Fibroblast of skin of left biceps (primary cell): Measurements from ENCODE around the gene ABTB2.

Source experiments
- DNase-seq, 2 experiments: peaks; one replicate each; pipeline ENCODE4 v3.0.0-alpha.2; 2013; ENCODE audit warnings: low read depth in 2 of 2

The ABTB2 gene

GRCh38 chr11:34360046-34360445 is 2.2 kb upstream of the ABTB2 start:
- DNase-seq: no peak

DNA sequence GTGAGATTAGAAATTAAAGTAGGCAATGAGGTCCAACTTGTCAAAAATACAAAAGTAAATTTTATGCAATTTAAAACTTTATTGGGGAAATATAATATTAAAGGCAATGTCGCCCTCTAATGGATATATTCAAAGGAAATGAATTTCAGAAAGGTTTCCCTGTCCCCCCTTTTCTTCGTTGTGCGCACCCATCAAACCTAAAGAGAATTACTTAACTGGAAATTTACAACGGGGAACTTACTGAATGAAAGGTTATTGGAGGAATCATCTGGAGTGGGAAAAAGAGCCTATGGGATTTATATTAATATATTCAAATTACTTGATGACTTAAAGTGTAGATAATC is 1.7 kb upstream of the ABTB2 start:
- DNase-seq: no peak

GRCh38 chr11:34358728-34359547 is 1.1 kb upstream of the ABTB2 start:
- peak in 1 of 2 experiments; percentile 47 for DNase-seq

DNA sequence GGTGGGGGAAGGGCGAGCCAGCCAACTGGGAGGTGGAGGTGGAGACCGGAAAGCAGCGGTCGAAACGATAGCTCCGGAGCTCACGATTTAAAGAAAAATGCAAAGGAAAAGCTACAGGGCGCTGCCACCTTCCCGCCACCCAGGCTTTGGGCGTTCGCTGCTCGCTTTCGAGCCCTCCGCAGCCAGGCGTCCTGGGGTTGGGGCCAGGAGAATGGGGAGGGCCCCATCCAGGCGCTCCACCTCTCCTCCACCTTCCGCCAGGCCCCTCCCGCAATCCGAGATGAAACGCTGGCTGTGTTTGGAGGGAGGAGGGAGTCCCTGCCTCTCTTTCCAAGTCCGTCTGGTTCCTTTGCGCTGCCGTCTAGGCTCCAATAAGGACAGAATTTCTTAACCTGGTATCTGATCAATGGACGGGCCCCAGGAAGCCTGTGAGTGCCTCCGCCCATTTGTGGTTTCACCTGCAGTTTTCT is 483 bp upstream of the ABTB2 start:
- no peak for DNase-seq

- no peak for DNase-seq
These were observed 703 bp downstream of the ABTB2 start for GRCh38 chr11:34356913-34357700.

- no peak for DNase-seq
These were observed 1.3 kb downstream of the ABTB2 start for GRCh38 chr11:34356576-34356912.

DNA sequence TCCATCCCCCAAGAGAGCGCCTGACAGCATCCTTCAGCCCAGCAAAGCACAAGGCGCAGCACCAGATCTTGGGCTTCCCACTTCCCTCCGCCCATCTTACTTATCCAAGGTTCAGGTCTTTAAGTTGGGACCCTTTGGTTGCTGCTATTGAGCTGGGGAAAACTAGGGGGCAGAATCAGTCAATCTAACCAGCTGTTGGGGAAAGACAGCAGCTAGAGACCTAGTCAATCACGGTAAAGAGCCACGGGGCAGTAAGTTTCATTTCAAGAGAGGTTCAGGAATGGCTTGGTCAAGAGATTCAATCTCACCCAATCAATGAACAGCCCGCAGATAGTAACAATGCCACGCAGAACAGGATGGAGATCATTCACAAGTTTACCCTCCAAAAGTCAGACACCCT is 1.7 kb downstream of the ABTB2 start:
- no peak for DNase-seq

DNA sequence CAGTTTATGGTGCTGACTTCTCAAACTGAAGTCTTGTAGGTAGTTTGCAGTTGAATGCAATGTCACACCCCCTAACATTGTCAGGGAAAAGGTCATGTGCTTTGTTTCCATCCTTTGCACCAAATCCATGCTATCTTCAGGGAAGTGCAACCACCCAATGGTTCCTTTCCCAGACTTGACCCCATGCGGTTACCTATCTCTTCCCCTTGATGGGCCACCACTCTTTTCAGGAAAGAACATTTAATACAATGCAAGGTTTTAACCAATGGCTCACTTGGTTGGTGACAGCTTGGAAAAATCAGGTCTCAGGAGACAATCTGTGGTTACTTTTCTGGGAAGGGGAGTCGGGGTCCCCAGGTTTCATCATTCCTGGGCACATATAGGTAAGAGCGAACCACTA is 2.1 kb downstream of the ABTB2 start:
- DNase-seq: no peak

DNA sequence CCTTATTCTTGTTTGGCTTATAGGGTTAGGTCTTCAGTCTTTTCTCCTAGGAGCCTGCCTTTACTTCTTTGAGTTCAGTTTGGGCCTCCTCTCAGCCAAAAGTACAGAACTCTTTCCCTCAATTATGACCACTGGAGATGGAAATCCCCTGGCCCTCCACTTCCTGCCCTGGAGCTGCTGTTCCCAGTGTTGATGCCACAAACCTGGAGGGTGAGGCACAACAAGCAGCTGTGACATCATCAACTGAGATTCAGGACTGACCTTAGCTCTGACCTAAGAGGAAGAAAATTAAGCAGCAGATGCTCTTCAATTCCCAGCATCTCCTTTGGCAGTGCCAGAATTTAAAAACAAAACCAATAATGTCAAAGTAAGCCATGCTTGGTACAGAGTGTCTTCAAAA is 3.0 kb downstream of the ABTB2 start:
- no peak for DNase-seq

DNA sequence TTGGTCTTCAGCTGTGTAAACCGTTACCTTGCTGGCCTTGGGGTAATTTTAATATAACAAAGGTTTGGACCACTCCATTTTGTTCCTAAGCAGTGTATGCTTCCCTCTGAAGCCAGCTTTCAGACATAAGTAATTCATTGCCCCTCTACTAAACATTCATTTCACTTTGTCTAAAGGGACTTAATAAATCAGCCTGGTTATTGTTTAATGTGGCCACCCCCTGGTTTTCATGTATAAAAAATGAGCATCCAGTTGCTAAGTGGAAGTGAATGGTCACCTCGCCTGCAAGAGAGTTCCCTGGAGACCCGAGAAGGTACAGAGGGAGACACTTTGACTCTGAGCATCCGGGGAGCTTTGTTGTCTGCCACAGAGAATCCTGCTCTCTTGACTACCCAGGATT is 3.9 kb downstream of the ABTB2 start:
- DNase-seq: no peak

GRCh38 chr11:34351687-34352469 is 5.9 kb downstream of the ABTB2 start:
- no peak for DNase-seq

GRCh38 chr11:34351051-34351450 is 6.8 kb downstream of the ABTB2 start:
- DNase-seq: no peak

GRCh38 chr11:34349882-34350281 is 7.9 kb downstream of the ABTB2 start:
- no peak for DNase-seq

- DNase-seq: no peak
These were observed 8.9 kb downstream of the ABTB2 start for GRCh38 chr11:34348919-34349318.

DNA sequence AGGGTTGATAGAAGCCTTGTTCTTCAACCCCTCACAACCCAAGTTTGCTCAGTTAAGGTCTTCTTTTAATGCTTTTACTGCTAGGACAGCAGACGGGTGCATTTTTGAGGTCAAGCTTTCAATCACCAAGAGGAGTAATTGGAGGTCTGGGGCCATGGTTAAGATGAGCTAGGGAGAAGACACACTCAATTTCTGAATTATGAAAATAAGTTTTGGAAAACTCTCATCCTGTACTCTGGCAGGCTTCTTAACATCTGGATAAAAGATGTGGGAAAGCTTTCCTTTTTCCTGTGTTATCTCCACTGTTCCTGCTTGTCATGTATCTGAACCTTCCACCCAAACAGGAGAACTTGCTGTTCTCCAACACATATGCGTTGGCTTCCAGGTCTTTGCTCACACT is 9.7 kb downstream of the ABTB2 start:
- DNase-seq: no peak

GRCh38 chr11:34346551-34346950 is 11.3 kb downstream of the ABTB2 start:
- DNase-seq: no peak

- DNase-seq: no peak
These were observed 11.8 kb downstream of the ABTB2 start for GRCh38 chr11:34345991-34346480.

- DNase-seq: no peak
These were observed 12.3 kb downstream of the ABTB2 start for GRCh38 chr11:34345540-34345876.

DNA sequence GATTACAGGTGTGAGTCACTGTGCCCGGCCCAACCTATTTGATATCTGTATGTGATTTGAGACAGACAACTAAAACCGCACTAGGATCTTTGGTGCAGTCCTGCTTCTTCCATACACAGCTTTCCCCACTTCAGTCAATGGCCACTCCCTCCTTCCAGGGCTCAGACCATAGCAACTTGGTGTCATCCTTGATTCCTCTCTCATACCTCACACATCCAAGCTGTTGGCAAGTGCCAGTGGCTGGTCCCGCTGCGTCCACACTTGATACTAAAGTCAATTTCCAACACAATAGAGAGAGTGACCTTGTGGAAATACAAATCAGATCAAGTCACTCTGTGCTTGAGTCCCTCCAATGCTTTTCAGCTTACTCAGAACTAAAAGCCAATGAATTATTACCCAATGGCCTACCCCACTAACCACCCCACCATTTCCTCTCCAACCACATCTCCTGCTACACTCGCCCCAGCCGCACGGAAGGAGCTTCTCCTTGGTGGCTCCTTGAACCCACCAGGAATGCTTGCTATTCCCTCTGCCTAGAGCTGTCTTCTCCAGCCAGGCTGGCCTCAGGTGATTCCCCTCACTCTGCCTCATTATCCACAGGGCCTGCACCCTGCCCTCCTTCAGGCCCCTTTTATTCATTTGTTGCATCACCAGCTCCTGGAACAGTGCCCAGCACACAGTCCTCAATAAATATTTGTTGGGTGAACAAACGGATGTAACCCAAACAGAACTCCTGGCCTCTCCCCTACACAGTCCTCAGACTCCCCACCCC is 12.9 kb downstream of the ABTB2 start:
- DNase-seq: peak; percentile 66

GRCh38 chr11:34344410-34344767 is 13.4 kb downstream of the ABTB2 start:
- DNase-seq: no peak

DNA sequence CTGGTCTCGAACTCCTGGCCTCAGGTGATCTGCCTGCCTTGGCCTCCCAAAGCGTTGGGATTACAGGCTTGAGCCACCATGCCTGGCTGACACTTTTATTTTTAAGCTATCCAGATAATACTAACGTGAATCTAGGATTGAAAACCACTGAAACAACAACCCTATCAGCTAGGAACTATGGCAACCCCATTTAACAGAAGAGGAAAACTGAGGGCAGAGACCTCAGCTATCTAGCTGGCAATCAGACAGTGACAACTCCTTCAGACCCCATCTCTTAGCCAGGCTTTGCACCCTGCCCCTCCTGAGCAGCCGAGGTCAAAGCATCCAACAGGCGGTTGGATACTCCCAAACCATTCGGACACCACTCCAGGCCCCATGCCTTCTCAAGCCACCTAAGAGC is 14.1 kb downstream of the ABTB2 start:
- no peak for DNase-seq

DNA sequence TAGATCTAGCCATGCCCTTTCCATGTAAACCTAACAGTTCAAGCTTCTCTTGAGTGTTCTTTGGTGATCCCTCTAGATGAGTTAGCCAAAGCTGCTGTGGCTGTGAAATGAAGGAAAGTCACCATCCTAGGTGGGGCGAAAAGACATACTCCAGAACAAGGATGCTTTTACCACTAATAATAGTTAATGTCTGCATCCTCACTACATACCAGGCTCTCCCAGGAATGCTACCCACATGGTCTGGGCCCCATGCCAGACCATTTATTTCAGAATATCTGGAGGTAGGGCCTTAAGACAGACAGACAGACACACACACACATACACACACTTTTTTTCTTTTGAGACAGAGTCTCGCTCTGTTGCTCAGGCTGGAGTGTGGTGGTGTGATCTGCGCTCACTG is 14.7 kb downstream of the ABTB2 start:
- peak; percentile 89 to 93 for DNase-seq
